Smooth muscle cell (in vitro differentiated cells): ENCODE data around the gene RFC4. TPM values are rescaled to one million over a fixed set of nuclear protein-coding genes. Genes with fewer than 3 reads are reported as not detected.

Source experiments
- DNase-seq: peaks from one replicate; lab custom pipeline; 2025; ENCODE audit not compliant: unreplicated experiment; lab: John Stamatoyannopoulos, UW
- H2AFZ ChIP-seq: fragments of 200-600 bp; sonication (generic); 2 replicates; pipeline ENCODE4 v1.6.0; 2016; ENCODE audit warnings: antibody characterized with exemption, low read depth, mild to moderate bottlenecking
- H3F3A ChIP-seq: fragments of 200-600 bp; sonication (generic); 2 replicates; pipeline ENCODE4 v1.6.0; 2017; ENCODE audit warnings: antibody characterized with exemption, low read depth
- H3K27ac ChIP-seq: fragments of 200-600 bp; sonication (generic); 2 replicates; pipeline ENCODE4 v1.5.1; 2016; ENCODE audit warnings: low read depth, mild to moderate bottlenecking
- H3K27me3 ChIP-seq: fragments of 200-600 bp; sonication (generic); 2 replicates; pipeline ENCODE4 v1.6.1; 2016; ENCODE audit warnings: low read depth, mild to moderate bottlenecking
- H3K36me3 ChIP-seq: fragments of 200-600 bp; sonication (generic); 2 replicates; pipeline ENCODE4 v1.5.1; 2016; ENCODE audit warnings: low read depth
- H3K4me1 ChIP-seq: fragments of 200-600 bp; sonication (generic); 2 replicates; pipeline ENCODE4 v1.5.1; 2016; ENCODE audit warnings: low read depth
- H3K4me2 ChIP-seq: fragments of 200-600 bp; sonication (generic); 2 replicates; pipeline ENCODE4 v1.6.0; 2016; ENCODE audit warnings: mild to moderate bottlenecking
- H3K4me3 ChIP-seq: fragments of 200-600 bp; sonication (generic); 2 replicates; pipeline ENCODE4 v1.5.1; 2016; ENCODE audit warnings: mild to moderate bottlenecking
- H3K79me2 ChIP-seq: fragments of 200-600 bp; sonication (generic); 2 replicates; pipeline ENCODE4 v1.6.0; 2016; ENCODE audit warnings: low read depth, mild to moderate bottlenecking
- H3K9ac ChIP-seq: fragments of 200-600 bp; sonication (generic); 2 replicates; pipeline ENCODE4 v1.6.0; 2016; ENCODE audit warnings: low read depth
- H3K9me3 ChIP-seq: fragments of 200-600 bp; sonication (generic); replicated peaks from 2 replicates; pipeline ENCODE4 v1.5.1; 2016; ENCODE audit warnings: low read depth
- H4K20me1 ChIP-seq: fragments of 200-600 bp; sonication (generic); 2 replicates; pipeline ENCODE4 v1.6.0; 2016; ENCODE audit warnings: low read depth
- CTCF ChIP-seq: fragments of 200-600 bp; sonication (generic); IDR thresholded peaks from 2 replicates; pipeline ENCODE4 v1.5.1; 2017; ENCODE audit warnings: borderline replicate concordance, mild to moderate bottlenecking, antibody characterized with exemption; ENCODE audit not compliant: insufficient read depth, poor library complexity, severe bottlenecking
- WGBS: methylation state at CpG from one replicate; pipeline ENCODE4 v1.1.7; 2016; ENCODE audit warnings: low lambda C conversion rate; 5-methylcytosine and 5-hydroxymethylcytosine counted together
- polyA plus RNA-seq: library from polyadenylated mRNA; unstranded; fragments of >200 nt; fragmentation: Nextera tagmentation; extraction: Ambion mirVana; gene quantifications from 2 replicates; pipeline ENCODE4 v1.2.1, GENCODE V29; 2016
- total RNA-seq: library from RNA; depleted of rRNA; stranded (reverse); fragments of >200 nt; gene quantifications from 2 replicates; pipeline ENCODE4 v1.2.3, GENCODE V29; 2014

RFC4 gene
- total and polyA plus RNA-seq, 2 experiments from 2014 or later = 27.8 to 45.5 TPM

GRCh38 chr3:186825872-186826409, 19.7 kb upstream of the RFC4 start:
- Histone ChIP-seq H3K27me3 (peaks cover 32% of the 10 kb centered on the region), H3K4me2 (peak overlapping the region; percentile 94), H3K4me1 (peaks cover 10% of the 10 kb centered on the region), H2AFZ (no peak overlapping the region), H3K27ac (no peak overlapping the region), H4K20me1 (no peaks in the 10 kb centered on the region), H3K79me2 (no peaks in the 10 kb centered on the region), H3K4me3 (no peak overlapping the region), H3K36me3 (no peaks in the 10 kb centered on the region), H3F3A (peaks cover 4% of the 10 kb centered on the region), H3K9me3 (no peaks in the 10 kb centered on the region), H3K9ac (no peak overlapping the region)
- WGBS = 37% methylated on average over 11 of the region's 11 CpGs
- no peak for DNase-seq
- no peak for TF ChIP-seq CTCF

GRCh38 chr3:186825294-186825821, 19.1 kb upstream of the RFC4 start:
- Histone ChIP-seq H3K9me3 (no peaks in the 10 kb centered on the region), H3K79me2 (no peaks in the 10 kb centered on the region), H3K4me3 (no peak overlapping the region), H3K9ac (no peak overlapping the region), H3F3A (peaks cover 4% of the 10 kb centered on the region), H4K20me1 (no peaks in the 10 kb centered on the region), H3K36me3 (no peaks in the 10 kb centered on the region), H3K27ac (no peak overlapping the region), H3K4me2 (peak overlapping the region; percentile 94), H3K27me3 (peaks cover 26% of the 10 kb centered on the region), H2AFZ (no peak overlapping the region), H3K4me1 (peaks cover 10% of the 10 kb centered on the region)
- peak; percentile 60 for DNase-seq
- 5% methylated on average over 21 of the region's 23 CpGs for WGBS
- no peak for TF ChIP-seq CTCF

- H3K27me3 ChIP-seq = peaks cover 19% of the 10 kb centered on the region
- peak overlapping the region; percentile 94 for H3K4me2 ChIP-seq
- H4K20me1 ChIP-seq = no peaks in the 10 kb centered on the region
- no peak overlapping the region for H3K9ac ChIP-seq
- no peak overlapping the region for H2AFZ ChIP-seq
- DNase-seq = no peak
- no peaks in the 10 kb centered on the region for H3K36me3 ChIP-seq
- H3K27ac ChIP-seq = no peak overlapping the region
- 53% methylated on average over 18 of the region's 18 CpGs for WGBS
- H3K4me3 ChIP-seq = no peak overlapping the region
- no peaks in the 10 kb centered on the region for H3K9me3 ChIP-seq
- peaks cover 4% of the 10 kb centered on the region for H3F3A ChIP-seq
- TF ChIP-seq CTCF = no peak
- peaks cover 10% of the 10 kb centered on the region for H3K4me1 ChIP-seq
- no peaks in the 10 kb centered on the region for H3K79me2 ChIP-seq
These were observed 18.3 kb upstream of the RFC4 start for GRCh38 chr3:186824430-186825139.
